Fibroblast of peridontal ligament (primary cell): Measurements from ENCODE around the gene AADAC.
A peak's percentile ranks its signal among the peaks of the same experiment; 100 is the strongest.
"Not testable (repeated sequence)": the region's sequence is repeated elsewhere in the genome, so short reads cannot be mapped to it uniquely, and the experiment has no call there.

Experiments used
- DNase-seq: peaks from one replicate; pipeline ENCODE4 v3.0.0-alpha.2; 2010; ENCODE audit errors: extremely low read depth

Gene AADAC

GRCh38 chr3:151813799-151814198 lies at the start of gene AADAC:
Gene AADAC (plus strand): TSS chr3:151814116. CDS start chr3:151814163, 47 bp downstream.
- peak; percentile 9 for DNase-seq

GRCh38 chr3:151764699-151765098 lies 49.2 kb upstream of the AADAC start:
- DNase-seq = not testable (repeated sequence)

GRCh38 chr3:151765685-151766084 lies 48.2 kb upstream of the AADAC start:
- DNase-seq = no peak

GRCh38 chr3:151766454-151766853 lies 47.5 kb upstream of the AADAC start:
- peak; percentile 8 for DNase-seq

- no peak for DNase-seq
Measured at GRCh38 chr3:151768393-151768930, 45.5 kb upstream of the AADAC start.

GRCh38 chr3:151769175-151769574 lies 44.7 kb upstream of the AADAC start:
- no peak for DNase-seq

GRCh38 chr3:151770956-151771355 lies 43.0 kb upstream of the AADAC start:
- peak; percentile 74 for DNase-seq

GRCh38 chr3:151772825-151773480 lies 41.0 kb upstream of the AADAC start:
- DNase-seq = no peak

GRCh38 chr3:151774235-151774634 lies 39.7 kb upstream of the AADAC start:
- no peak for DNase-seq

GRCh38 chr3:151774910-151775309 lies 39.0 kb upstream of the AADAC start:
- no peak for DNase-seq

GRCh38 chr3:151775314-151776258 lies 38.3 kb upstream of the AADAC start:
- no peak for DNase-seq

GRCh38 chr3:151776259-151776740 lies 37.6 kb upstream of the AADAC start:
- DNase-seq = no peak

GRCh38 chr3:151777880-151778279 lies 36.0 kb upstream of the AADAC start:
- no peak for DNase-seq

GRCh38 chr3:151787626-151788025 lies 26.3 kb upstream of the AADAC start:
- peak; percentile 18 for DNase-seq

- DNase-seq = no peak
Measured at GRCh38 chr3:151788401-151788800, 25.5 kb upstream of the AADAC start.

- DNase-seq = peak; percentile 48
Measured at GRCh38 chr3:151789853-151790463, 24.0 kb upstream of the AADAC start.

GRCh38 chr3:151790763-151791162 lies 23.2 kb upstream of the AADAC start:
- not testable (repeated sequence) for DNase-seq

- DNase-seq = no peak
Measured at GRCh38 chr3:151792411-151792810, 21.5 kb upstream of the AADAC start.

- DNase-seq = no peak
Measured at GRCh38 chr3:151793636-151794035, 20.3 kb upstream of the AADAC start.

- no peak for DNase-seq
Measured at GRCh38 chr3:151794080-151794479, 19.8 kb upstream of the AADAC start.

- DNase-seq = peak; percentile 88
Measured at GRCh38 chr3:151795276-151795675, 18.6 kb upstream of the AADAC start.

GRCh38 chr3:151796105-151796680 lies 17.7 kb upstream of the AADAC start:
- DNase-seq = no peak
